IPS DF 4.7 (cell line): ENCODE results near the gene LARP4B.

Experiments
- DNase-seq: peaks from one replicate; pipeline ENCODE4 v3.0.0-alpha.2; 2013; ENCODE audit warnings: low spot score; ENCODE audit errors: extremely low read depth

The LARP4B gene

DNA sequence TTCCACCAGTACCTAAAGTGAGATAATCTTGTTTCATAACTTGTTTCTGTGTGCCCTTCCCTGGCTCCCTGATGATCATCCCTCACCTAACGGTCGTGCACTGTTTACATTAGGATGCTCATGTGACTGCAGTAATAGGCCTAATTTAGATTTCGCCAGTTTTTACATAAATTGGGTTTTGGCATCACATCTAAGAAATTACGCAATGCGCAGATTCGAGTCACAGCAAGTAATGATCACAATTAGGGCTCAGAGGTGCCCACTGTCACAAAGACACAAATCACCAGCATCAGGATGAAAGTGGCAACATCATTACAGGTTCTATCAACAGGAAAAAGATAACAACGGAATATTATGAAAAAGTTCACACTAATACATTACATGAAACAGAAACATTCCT is 94.7 kb downstream of the LARP4B start:
- DNase-seq: no peak

DNA sequence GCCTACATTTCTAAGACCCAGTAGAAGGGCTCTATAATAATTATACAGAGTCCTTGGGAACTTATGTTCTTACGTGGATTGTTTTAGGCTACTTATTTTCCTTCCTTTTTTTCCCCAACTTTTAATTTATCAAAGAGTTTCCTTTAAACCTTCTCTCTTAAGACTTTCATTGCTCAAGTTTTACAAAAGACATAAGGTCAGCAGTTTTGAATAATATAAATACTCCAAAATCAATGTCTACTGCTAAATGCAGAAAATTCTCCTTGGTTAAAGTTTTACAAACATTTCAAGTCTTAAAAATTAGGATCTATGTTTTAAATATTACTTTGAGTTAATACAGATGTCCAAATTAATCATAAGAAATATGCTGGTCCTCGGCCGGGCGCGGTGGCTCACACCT is 97.0 kb downstream of the LARP4B start:
- DNase-seq: no peak

DNA sequence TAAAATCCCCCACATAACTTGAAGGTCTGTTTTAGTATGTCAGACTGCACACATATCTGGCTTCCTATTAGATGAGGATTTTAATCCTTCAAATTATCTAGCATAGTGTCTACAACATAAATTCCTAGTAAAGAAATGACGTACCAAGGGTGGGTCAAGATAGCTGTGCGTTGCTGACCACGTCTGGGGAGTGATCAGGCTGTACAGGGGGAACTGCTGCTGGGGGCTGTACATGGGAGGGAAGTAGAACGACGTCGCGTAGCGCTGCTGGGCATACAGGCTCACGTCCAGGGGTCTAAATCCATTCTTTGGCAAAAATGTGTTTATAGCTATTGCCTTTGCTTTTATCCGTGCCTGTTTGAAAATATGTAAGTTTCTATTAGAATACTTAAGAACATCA is 102.3 kb downstream of the LARP4B start:
- no peak for DNase-seq

DNA sequence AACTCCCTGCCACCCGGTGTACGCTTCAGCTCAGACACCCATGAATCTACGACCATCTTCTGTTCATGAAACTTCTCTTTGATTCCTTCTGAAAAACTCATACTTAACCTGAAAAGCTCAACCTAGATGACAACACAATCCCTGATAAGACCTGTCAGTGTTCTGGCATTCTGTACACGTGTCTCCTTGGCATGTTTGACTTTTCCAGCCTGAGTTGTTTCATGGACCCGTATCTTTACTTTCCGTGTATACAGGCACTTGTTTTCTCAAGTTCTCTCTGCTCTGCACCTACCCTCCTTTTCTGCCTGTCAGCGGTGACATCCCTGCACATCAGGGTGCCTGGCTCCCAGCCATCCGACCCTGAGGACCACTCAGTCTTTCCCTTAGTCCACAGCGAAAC is 103.3 kb downstream of the LARP4B start:
- no peak for DNase-seq

DNA sequence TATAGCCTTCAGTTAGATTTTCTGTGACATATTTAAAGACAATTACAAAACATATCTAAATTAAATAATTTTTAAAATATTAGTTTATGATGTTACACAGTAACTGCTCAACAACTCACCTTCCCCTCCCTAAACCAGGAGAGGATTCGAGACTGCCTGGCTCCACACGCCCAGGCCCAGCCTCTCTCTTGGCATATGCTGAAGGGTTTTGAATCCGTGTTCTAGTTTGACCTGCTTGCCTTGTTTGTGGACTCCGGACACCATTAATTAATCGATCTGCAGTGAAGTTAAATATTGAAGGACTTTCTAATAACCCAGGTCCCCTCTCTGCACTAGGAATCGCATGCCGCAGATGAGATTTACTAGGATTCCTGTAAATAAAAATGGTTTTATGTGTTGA is 106.6 kb downstream of the LARP4B start:
- DNase-seq: no peak

DNA sequence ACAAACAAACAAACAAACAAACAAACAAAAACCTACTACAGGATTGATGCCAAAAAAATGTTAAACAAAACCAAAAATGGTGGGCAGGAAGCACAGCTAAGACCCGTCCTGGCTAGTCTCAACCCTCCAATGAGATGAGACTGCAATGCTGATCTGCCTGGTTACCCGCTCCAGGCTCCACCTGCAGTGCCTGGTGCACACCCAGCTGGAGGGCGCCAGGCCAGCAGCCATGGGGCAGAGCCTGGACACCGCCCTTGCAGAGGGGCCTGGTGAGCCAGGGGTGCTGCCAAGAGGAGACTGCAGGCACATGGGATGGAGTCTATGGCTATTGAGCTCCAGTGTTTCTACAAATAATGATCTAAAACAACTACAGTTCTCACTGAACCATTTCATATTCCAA is 107.0 kb downstream of the LARP4B start:
- DNase-seq: no peak

DNA sequence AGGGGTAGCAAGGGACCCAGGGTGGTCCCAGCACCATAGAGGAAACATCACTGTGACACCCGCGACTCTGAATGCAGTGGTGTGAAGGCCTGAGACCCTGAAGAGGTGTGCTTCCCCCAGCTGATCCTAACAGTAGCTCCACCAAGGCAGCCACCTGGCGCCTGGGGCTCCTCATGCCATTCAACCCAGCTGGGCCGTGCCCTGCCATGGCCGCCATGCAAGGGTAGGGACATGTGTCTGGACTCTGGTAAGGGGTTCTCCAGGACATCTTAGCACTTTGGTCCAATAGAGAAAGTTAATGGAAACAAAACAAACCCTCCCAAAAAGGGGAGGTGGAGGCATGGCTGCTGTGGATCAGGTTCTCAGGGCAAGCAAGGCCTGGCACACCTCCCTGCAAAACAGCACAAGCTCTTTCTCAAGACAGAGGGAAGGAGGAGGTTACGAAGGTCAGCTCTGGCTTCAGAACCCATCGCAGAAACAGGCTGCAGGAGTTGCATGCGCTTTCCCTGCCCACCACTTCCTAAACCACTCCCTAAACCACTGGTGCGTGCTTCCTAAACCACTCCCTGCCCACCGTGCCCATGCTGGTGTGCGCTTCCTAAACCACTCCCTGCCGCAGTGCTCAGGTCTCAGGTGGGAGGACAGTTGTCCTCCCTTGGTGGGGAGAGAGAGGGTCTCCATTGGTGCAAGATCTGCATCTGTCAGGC is 108.7 kb downstream of the LARP4B start:
- DNase-seq: no peak

DNA sequence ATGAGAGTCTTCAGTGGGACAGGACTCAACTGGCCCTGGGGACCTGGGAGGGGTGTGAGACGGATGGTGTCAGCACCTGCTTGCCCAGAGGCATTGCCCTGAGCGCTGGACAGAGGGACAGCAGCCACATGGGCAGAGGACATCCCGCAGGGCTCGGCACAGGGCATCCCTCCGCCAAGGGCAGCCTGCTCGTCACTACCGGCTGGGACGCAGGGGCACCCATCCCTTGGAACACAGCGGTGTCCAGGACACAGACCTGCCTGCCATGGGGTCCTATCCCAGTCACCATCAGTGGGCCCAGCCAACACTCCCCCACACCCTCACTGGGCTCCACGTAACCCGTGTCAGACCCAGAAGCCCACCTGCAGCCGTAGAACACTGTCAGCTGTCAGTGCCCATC is 109.3 kb downstream of the LARP4B start:
- DNase-seq: no peak

DNA sequence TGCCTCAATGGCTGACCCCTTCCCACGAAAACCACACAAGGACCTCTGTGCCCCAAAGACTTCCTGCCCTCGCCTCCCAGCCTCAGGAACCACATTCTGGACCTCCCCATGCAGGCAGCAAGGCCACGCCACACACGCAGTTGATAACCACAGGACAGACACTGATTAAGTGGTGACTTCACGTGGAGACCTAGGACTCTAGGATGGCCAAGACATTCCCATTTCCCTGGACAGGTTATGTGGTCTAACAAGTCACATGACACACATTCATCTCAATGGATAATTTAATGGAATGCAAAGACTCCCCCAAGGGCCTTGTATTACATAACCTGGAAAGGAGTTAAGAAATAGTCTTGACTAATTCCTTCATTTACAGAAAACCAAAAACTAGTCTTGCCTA is 110.2 kb downstream of the LARP4B start:
- DNase-seq: no peak

DNA sequence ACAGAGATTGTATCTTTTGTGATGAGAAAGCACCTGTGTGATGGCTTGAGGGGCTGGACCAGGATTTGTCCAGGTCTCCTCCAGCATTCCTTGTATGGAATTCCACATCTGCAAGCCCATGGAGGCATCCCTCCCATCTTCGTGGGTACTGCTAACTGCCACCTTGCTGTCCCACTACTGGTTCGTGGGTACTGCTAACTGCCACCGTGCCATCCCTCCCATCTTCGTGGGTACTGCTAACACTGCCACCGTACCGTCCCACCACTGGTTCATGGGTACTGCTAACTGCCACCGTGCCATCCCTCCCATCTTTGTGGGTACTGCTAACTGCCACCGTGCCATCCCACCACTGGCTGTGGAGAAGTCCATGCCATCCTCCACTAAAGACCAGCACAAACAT is 111.7 kb downstream of the LARP4B start:
- no peak for DNase-seq

DNA sequence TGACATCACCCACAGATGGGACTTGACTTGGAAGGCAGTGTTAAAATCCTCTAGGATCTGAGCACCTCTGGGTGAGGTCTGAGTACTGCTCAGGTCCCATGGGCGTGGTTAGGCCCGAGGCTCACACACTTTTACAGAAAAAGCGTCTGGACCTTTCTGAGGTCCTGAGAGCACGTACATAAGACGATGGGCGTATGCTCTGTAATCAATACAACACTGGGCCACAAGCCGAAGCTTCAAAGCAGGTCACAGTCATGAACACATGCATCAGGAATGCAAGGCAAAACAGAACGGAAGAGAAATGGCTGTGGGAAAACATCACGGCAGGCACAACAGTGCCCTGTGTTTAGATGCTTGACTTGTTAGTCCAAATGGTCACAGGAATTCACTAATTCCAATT is 112.2 kb downstream of the LARP4B start:
- DNase-seq: no peak

DNA sequence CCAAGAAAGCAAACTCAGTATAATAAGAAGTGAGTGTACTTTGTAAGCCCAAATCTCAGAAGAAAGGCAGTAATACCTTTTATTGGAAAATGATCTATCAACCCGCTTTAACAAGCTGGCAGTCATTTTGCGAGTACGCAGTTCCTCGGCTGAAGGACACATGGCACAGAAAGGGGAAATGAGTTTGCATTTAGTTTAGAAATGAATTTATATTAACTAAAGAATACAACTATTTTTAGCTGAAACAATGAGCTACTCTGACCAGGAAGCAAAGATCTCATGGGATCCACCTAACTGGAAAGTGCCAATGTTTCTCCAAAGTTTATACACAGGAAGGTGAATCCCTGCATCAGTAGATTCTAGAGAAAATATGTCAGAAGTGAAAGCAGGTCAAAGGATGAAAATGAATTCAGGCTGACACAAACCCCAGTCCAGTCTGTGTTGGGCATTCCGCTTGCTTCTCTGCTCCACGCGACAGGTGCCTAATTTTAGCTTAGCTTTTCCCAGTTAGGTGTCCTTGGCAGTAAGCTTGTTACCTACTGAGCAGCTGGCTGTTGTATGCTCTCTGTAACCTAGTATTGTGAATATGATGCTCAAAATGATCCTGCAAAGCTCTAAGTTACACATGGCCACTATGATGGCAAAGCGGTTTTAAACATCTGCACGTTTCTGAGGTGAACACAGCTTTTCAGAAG is 112.8 kb downstream of the LARP4B start:
- DNase-seq: no peak

DNA sequence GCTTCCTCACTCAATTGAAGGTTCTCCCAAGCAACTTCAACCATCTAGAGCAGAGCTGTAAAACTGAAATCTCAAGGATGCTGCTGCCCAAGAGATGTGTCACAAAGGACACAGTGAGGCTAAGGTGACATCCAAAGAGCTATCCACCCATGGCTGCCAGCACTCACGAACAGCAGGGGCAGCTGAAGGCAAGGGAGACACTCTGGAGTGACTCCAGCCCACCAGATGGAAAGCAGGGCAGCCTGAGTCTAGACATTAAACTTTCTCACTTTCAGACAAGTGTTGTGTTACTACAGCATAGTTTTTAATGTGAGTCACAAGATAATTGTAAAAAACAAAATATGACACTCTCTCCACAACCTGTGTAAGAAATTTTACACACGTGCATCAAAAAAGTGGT is 113.5 kb downstream of the LARP4B start:
- no peak for DNase-seq

DNA sequence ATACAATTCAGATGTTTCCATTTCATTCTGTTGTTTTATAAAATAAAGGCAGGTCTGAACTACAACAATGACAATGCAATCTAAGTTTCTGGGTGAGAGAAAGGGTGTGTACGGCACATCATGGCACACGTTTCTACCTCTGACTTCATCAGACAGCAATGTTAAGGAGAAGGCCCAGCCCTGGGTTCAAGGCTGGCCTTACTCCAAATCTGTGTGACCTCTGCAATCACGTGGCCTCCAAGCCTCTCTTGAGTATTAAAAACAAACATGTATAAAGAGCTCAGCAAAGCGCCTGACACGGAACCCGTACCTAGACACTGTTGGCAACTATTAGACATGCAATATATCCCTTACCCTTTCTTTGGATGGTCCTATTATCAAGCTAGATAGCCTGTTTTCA is 114.1 kb downstream of the LARP4B start:
- no peak for DNase-seq

DNA sequence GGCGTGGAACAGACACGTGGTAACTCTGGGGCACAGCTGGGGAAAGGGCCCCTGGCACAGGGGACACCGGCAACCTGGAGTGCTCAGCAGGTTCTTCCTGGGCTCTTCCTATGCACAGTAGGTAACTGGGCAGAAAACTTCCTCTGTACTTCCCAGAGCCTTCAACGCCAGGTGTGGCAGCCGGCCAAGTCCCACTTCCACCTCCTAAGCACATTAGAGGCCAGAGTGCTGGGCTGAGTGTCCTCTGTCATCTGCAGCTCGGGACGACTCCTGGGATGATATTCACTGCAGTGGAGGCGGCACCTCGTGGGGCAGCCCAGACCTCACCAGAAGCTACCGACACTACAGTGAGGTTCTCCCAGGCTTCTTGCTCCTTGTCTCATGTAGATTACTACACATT is 114.5 kb downstream of the LARP4B start:
- no peak for DNase-seq

DNA sequence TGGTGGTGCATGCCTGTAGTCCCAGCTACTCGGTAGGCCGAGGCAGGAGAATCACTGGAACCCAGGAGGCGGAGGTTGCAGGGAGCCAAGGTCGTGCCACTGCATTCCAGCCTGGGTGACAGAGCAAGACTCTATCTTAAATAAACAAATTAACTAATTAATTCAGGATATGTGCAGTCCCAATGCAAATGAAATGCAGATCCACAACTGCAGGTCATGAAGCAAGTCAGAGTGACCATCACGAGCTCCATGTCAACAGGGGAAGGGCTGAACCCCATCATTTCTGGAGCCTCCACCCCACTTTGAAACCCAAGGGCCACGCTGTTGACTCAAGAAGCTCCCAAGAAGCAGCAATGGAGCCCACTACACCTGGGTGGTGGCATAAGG is 115.4 kb downstream of the LARP4B start:
- DNase-seq: no peak

DNA sequence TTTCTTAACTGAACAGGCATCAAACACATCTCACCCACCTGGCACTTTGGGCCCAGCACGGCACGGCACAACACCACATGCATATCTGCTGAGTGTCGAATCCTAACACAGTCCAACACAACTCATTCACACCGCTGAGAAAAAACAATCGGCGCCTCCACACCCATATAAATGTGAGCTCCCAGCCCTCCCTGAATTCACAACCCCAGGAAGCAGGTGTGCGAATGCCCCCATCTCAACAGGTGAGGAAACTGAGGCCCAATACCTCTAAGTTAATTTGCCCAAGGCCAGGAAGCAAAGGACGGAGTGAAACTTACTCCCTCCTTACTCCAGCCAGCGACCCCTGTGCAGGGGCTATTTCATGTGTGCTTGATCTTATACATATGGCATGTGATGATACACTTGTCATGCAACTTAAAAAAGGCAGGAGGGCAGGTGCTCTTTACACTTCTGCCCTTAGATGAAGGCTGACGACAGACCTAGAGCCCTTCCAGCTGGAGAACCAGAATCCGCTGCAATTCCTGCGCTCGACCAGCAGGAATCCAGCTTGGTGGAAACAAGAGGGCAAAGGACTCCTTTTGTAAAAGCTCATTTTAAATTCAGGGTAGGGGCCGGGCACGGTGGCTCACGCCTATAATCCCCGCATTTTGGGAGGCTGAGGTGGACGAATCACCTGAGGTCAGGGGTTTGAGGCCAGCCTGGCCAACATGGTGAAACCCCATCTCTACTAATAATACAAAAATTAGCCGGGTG is 116.0 kb downstream of the LARP4B start:
- no peak for DNase-seq

DNA sequence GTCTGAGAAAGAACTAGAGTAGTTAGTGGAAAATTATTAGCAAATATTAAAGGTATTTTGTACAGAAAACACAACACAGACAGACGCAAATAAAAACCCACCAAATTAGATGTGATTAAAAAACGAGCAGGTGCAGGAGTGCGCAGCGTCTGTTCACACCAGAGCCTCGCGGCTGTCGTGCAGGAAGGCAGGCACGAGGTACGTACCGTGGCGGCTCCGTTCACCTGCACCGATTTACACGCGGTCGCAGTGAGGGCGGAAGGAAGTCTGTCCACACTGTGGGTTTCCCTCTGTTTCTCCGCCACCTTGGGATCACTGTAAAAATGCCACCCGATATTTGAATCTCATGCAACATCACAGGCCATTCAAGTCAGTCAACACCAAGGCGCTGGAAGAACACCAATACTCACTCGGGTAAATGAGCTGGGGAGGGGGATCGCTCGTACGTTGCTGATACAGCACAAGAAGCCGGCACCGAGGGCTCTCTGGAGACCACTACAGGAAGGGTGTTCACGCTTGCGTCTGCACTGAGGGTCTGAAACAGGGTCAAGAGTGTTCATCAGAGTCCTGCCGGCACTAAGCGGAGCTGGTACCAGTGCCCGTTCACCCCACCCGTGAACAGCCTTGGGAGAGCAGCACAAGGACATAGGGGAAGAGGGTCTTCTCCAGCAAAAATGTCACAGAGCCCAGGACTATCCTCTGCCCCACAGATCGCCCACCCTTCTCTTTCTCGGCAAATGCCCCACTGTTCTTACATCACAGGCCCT is 116.8 kb downstream of the LARP4B start:
- no peak for DNase-seq

DNA sequence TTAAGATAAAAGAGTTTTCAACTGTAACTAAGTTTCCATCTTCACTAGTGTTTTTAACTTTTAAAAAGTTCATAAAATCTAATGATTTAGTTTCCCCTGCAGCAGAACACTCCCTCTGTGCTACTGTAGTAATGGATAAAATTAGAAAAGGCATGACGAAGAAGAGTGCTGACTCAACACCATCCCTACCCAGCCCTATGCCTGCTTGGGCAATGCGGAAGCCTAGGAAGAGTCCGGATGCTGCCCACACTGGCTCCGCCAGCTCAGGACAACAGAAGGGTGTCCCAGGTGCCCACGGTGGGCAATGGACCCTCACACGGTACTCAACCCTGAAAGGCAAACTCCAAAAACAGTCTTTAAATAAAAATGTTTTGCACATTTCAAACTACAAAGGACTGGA is 118.2 kb downstream of the LARP4B start:
- DNase-seq: no peak

DNA sequence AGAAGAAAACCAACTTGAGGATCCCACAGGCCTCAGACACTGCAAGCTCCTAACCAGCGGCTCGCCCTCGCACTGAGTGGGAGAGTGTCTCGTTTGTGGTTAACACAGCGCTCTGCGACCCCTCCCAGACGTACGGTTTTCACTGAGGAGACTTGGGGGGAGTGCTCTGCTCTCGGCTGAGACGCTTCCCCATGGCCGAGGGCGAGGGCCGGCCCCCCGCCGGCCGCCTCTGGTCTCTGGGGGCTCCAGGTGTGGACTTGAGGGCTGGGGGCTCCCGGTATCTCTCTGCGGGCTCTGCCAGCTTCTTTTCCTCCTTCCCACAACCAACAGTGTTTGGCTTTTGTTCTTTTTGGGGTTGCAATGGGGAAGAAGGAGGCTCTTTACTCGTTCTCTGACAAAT is 118.7 kb downstream of the LARP4B start:
- DNase-seq: no peak

DNA sequence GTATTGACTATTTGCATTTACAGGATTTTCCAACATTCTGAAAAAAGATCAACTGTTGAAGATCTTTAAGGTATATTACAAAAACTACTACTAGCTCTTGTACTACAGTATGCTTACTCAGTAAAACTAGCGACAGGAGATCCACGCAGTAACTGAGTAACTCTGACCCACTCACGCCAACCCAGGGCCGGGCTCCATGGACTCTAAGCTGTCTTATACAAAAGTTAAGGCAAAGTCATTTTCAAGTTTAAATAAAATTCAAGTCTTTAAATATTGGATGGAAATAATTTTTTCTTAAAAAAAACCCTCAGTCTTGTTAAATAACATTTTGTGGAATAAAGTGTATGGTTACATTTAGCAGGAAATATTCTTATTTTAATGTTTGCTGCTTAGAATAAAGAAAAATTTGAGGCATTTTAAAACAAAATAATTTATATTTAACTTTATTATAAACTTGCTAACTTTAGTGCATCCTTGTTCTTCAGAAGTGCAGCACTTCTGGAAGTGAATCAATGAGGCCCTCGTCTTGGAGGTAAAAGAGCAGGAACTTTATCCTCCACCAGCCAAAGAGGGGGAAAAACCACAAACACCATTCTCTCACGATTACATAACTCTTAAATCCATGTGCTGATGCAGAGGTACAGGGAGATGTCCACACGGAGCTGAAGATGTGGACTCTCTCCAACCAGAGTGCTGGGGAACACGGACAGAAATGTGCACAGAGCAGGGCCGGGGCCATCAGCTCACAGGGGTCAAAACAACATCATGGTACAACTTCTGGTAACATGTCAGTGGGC is 119.9 kb downstream of the LARP4B start:
- DNase-seq: no peak
